ENCODE results near the gene POLRMT. TPM values are rescaled to one million over a fixed set of nuclear protein-coding genes. Genes with fewer than 3 reads are reported as not detected.
A peak's percentile ranks its signal among the peaks of the same experiment; 100 is the strongest.

Gene POLRMT
- 10 to 100 TPM; 42.1 to 52.3 TPM for total RNA-seq

DNA sequence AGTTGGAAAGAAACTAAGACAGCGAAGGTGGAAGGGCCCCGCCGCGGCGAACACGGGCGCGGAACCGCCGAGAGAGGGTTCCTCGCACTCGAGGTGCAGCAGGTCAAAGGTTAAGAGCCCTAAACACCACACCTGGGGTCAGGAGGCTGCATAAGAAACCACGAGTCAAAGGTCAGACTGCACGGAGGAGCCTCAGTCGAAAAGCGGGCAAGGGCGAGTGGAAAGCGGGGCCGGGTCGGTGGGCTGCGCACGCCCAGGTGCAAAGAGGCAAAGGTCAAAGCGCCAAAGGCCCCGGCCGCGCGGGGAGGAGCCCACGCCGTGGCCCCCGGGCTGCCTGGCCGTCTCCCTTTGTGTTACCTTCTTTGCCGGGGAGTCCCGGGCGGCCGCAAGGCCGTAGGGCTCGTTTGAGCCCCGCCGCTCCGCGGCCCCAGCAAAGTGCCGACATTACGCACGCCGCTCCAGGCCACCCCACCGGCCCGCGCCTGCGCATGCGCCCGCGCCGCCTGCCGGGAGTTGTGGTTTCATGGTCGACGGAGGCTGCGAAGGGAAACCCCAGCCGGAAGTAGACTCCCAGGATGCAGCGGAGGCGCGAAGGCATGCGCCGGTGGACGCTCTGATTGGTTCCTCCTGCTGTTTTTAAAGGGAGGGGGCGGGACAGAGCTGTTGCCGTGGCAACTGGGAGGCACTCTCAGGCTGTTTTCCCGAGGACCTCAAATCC is at the start of gene POLRMT:
TSS of gene POLRMT (minus strand) at position 470 of the 718 bp plus-strand sequence. CDS start at position 445, 25 bp downstream.
- H3K27ac Mint-ChIP-seq, result peak within 1 kb of the TSS; percentile 91
- peaks cover 17% of the 10 kb centered on the region for H3K36me3 Mint-ChIP-seq (ENCODE audit: low read depth)
- no peaks in the 10 kb centered on the region for H3K27me3 Mint-ChIP-seq
- POLR2A ChIA-PET, result interaction anchor here (0.6 kb wide), 1 partner anchor 499 kb away, joined by 3 read pairs; no protein-coding TSS in a partner anchor
- CTCF ChIA-PET, result interaction anchor here (0.7 to 1.3 kb wide), 5 partner anchors 9 to 122 kb away, joined by 3 to 5 read pairs (median 4); no protein-coding TSS in a partner anchor
- peak; percentile 98 for DNase-seq
- peaks cover 22% of the 10 kb centered on the region for H3K4me1 Mint-ChIP-seq
- H3K9me3 Mint-ChIP-seq, result no peaks in the 10 kb centered on the region
- H3K4me3 Mint-ChIP-seq, result peak within 1 kb of the TSS; percentile 96

DNA sequence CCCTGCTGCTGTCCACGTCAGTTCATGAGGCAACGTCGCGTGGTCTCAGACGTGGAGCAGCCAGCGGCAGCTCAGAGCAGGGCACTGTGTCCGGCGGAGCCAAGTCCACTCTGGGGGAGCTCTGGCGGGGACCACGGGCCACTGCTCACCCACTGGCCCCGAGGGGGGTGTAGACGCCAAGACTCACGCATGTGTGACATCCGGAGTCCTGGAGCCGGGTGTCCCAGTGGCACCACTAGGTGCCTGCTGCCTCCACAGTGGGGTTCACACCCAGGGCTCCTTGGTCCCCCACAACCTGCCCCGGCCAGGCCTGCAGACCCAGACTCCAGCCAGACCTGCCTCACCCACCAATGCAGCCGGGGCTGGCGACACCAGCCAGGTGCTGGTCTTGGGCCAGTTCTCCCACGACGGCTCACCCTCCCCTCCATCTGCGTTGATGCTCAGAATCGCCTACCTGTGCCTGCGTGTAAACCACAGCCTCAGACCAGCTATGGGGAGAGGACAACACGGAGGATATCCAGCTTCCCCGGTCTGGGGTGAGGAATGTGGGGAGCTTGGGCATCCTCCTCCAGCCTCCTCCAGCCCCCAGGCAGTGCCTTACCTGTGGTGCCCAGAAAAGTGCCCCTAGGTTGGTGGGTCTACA is 49.5 kb upstream of the POLRMT start:
- DNase-seq, result no peak
- Mint-ChIP-seq H3K4me1 (peaks cover 7% of the 10 kb centered on the region), H3K36me3 (ENCODE audit: low read depth) (no peaks in the 10 kb centered on the region), H3K9me3 (no peaks in the 10 kb centered on the region), H3K4me3 (no peak overlapping the region), H3K27ac (no peak overlapping the region), H3K27me3 (no peaks in the 10 kb centered on the region)
- CTCF ChIA-PET, result interaction anchor here (0.6 kb wide), 1 partner anchor 260 kb away, joined by 3 read pairs; no protein-coding TSS in a partner anchor
- POLR2A ChIA-PET, result no interaction called here

DNA sequence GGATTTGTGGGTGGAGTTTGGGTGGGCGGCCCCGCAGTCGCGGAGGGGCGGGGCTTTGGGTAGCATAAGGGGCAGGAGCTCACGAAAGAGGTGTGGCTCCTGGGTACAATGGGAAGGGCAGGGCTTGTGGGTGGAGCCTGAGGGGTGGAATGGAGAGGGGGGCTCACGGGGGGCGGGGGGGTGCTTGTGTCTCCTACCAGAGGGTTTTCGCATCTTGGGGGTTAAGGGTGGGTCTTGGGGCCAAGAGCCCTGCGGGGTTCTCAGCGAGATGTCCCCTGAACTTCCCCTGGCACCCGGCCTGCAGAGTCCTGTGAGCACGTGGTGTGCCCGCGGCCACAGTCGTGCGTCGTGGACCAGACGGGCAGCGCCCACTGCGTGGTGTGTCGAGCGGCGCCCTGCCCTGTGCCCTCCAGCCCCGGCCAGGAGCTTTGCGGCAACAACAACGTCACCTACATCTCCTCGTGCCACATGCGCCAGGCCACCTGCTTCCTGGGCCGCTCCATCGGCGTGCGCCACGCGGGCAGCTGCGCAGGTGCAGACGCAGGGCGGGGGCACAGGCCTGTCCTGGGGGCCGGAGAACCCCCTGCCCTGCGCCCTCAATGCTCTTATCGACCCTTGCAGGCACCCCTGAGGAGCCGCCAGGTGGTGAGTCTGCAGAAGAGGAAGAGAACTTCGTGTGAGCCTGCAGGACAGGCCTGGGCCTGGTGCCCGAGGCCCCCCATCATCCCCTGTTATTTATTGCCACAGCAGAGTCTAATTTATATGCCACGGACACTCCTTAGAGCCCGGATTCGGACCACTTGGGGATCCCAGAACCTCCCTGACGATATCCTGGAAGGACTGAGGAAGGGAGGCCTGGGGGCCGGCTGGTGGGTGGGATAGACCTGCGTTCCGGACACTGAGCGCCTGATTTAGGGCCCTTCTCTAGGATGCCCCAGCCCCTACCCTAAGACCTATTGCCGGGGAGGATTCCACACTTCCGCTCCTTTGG is 48.0 kb upstream of the POLRMT start:
- H3K4me1 Mint-ChIP-seq, result peaks cover 7% of the 10 kb centered on the region
- H3K9me3 Mint-ChIP-seq, result no peaks in the 10 kb centered on the region
- H3K36me3 Mint-ChIP-seq (ENCODE audit: low read depth), result no peaks in the 10 kb centered on the region
- ChIA-PET POLR2A (no interaction called here), CTCF (interaction anchor here (1.0 to 1.7 kb wide), 3 partner anchors 13 to 55 kb away, joined by 3 to 6 read pairs (median 3); no protein-coding TSS in a partner anchor)
- peak; percentile 91 for DNase-seq
- peak overlapping the region; percentile 100 for H3K27ac Mint-ChIP-seq
- peak overlapping the region; percentile 83 for H3K4me3 Mint-ChIP-seq
- peaks cover 4% of the 10 kb centered on the region for H3K27me3 Mint-ChIP-seq

DNA sequence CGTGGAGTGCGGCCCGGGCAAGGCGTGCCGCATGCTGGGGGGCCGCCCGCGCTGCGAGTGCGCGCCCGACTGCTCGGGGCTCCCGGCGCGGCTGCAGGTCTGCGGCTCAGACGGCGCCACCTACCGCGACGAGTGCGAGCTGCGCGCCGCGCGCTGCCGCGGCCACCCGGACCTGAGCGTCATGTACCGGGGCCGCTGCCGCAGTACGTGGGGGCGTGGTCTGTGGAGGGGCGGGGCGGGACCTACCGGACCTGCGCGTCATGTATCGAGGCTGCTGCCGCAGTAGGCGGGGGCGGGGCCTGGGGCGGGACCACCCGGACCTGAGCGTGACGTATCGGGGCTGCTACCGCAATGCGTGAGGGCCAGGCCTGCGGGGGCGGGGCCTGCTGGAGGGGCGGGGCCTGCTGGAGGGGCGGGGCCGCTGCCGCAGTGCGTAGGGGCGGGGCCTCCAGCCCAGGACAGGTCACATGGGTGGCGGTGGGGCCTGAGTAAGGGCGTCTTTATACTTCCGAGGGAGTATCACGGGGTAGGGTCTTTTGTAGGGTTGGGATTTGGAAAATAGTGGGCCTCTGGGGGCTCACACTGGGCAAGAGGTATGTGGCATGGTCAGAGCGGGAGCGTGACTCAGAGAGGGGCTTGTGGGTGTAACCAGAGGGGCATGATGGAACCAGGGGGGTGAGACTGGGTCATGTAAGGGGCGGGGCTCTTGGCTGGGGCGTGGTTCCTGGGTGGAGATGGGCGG is 47.1 kb upstream of the POLRMT start:
- Mint-ChIP-seq H3K36me3 (ENCODE audit: low read depth) (no peaks in the 10 kb centered on the region), H3K27me3 (peaks cover 7% of the 10 kb centered on the region), H3K4me3 (peak overlapping the region; percentile 83), H3K27ac (peak overlapping the region; percentile 100), H3K4me1 (peaks cover 7% of the 10 kb centered on the region), H3K9me3 (no peaks in the 10 kb centered on the region)
- ChIA-PET CTCF (interaction anchor here (0.6 to 1.7 kb wide), 4 partner anchors 14 to 54 kb away, joined by 3 to 6 read pairs (median 3); no protein-coding TSS in a partner anchor), POLR2A (no interaction called here)
- peak; percentile 99 for DNase-seq

DNA sequence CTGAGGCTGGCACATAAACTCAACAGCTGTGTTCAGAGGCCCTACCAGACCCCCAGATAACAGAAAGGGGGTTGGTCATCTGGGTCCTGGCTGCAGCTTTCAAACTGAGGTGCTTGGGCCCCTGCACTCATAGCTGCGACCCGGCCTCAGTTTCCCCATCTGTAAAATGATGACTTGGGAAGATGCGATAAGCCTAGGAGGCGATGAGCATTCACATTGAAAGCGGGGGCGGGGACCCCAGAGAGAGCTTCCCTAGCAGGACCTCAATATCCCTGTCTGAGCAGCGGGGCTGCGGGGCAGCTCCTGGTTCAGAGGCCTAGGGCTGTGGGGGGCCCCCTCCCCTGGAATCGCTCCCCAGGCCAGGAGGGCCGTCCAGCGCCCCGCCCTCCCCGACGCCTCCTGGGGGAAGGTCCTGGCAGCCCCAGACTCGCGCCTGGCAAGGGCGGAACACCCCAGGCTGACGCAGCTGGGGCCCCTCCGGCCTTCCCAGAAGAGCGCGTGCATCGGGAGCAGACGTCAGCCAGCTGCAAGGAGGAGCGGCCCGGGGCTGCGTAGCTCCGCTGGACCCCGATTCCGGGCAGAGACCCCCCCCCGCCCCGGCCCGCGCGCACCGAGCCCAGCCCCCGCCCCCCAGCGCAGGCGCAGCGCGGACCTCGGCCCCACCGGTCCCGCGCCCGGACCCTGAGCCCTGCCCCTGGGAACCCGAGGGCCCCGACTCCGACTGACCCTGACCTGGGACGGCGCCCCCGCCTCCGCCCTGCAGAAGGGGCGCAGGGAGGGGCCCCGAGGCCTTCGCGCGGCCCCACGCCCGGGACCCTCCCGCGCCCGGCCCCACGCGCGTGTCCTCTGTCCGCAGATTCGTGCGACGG is 46.3 kb upstream of the POLRMT start:
- DNase-seq, result peak; percentile 30
- Mint-ChIP-seq H3K4me1 (peaks cover 7% of the 10 kb centered on the region), H3K27ac (peak overlapping the region; percentile 66), H3K27me3 (peaks cover 12% of the 10 kb centered on the region), H3K4me3 (peak overlapping the region; percentile 83), H3K9me3 (no peaks in the 10 kb centered on the region), H3K36me3 (ENCODE audit: low read depth) (no peaks in the 10 kb centered on the region)
- ChIA-PET CTCF (interaction anchor here (1.0 to 1.9 kb wide), 4 partner anchors 10 to 169 kb away, joined by 3 to 7 read pairs (median 4); partner anchors contain the start of gene RNF126), POLR2A (interaction anchor here (0.7 kb wide), 1 partner anchor 14 kb away, joined by 3 read pairs; no protein-coding TSS in a partner anchor)

DNA sequence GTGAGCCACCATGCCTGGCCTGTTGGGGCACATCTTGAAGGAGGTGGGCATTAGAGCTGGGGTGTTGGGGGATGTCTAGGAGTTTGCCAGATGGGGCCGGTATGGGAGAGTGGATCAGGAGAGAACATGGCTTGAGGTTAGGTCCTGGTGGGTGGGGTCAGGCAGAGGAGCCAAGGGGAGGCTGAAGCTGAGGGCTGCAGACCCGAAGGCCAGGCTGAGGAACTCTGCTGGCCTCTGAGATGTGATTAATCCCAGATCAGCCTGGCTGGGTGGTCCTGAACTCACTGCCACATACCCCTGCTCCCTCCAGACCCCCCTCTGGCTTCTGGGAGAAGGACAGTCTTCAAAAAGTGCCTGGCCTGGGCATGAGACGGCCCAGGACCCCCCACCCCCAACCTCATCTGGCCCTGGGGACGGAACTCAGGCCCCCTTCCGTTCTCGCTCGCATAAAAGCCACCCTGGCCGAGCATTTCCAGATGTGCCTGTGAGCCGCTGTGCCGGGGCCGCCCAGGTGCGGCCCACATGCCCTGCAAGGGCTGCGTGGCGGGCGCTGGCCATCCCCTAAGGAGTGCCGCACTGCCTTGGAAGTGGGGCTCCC is 45.6 kb upstream of the POLRMT start:
- Mint-ChIP-seq H3K27me3 (peaks cover 12% of the 10 kb centered on the region), H3K36me3 (ENCODE audit: low read depth) (no peaks in the 10 kb centered on the region), H3K27ac (peak overlapping the region; percentile 63), H3K4me3 (peak overlapping the region; percentile 68), H3K9me3 (no peaks in the 10 kb centered on the region), H3K4me1 (peaks cover 7% of the 10 kb centered on the region)
- no peak for DNase-seq
- ChIA-PET CTCF (interaction anchor here (1.0 to 1.9 kb wide), 3 partner anchors 9 to 168 kb away, joined by 3 to 7 read pairs (median 6); partner anchors contain the start of gene RNF126), POLR2A (interaction anchor here (0.7 kb wide), 1 partner anchor 13 kb away, joined by 3 read pairs; no protein-coding TSS in a partner anchor)

DNA sequence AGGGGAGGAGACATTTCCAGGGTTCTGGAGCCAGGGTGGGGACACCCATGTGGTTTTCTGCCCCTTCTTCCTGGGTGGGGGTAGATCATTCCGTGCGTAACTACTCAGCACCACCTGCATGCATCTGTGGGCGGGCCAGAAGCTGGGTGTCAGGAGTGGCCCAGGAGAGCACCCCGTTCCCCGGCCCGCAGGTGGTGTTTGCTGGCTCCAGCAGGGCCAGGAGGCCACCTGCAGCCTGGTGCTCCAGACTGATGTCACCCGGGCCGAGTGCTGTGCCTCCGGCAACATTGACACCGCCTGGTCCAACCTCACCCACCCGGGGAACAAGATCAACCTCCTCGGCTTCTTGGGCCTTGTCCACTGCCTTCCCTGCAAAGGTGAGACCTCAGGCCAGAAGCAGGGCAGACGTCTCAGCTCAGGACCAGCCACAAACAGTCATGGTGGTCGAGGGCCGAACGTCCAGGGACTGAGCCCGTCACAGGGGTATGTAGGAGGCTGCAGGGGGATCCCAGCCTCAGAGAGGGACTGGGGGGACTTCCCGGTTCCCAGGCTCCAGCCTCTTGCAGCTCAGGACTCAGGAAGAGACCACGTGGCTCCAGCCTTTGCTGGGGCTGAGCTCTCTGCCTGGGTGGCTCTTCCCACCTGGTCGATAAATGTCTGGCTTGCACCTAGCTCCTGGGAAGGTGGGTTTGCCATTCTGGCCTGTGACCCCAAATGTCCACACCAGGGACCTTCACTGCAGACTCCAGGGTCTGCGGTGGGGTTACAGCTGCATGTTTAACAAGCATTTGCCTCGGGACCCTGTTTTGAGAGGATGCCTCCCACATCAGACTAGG is 44.5 kb upstream of the POLRMT start:
- no peak overlapping the region for H3K4me3 Mint-ChIP-seq
- POLR2A ChIA-PET, result no interaction called here
- H3K4me1 Mint-ChIP-seq, result peaks cover 7% of the 10 kb centered on the region

DNA sequence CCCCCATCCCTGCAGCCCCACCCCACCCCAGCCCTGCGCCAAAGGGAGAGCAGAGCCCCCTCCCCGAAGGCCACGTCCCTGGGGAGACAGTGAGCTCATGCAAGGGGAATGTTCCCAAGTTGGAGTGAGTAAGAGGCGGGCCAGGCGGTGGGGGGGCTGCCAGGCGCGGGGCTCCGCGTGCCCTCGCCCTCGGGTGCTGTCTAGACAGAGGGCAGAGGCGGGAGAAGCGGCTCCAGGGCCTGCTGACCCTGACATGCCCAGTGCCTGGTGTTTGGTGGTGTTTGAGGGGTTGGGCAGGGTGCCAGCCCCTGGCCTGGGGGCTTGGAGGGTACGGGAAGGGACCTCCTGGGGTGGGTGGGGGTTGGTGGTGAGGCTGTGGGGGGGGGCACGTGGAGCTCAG is 43.9 kb upstream of the POLRMT start:
- Mint-ChIP-seq H3K27ac (no peak overlapping the region), H3K4me3 (no peak overlapping the region), H3K27me3 (peaks cover 12% of the 10 kb centered on the region), H3K4me1 (peaks cover 7% of the 10 kb centered on the region), H3K9me3 (no peaks in the 10 kb centered on the region), H3K36me3 (ENCODE audit: low read depth) (no peaks in the 10 kb centered on the region)
- DNase-seq, result no peak
- ChIA-PET CTCF (no interaction called here), POLR2A (no interaction called here)

More for the DNA sequence above, 44.5 kb upstream of the POLRMT start:
- no peaks in the 10 kb centered on the region for H3K9me3 Mint-ChIP-seq
- no peak for DNase-seq
- H3K36me3 Mint-ChIP-seq (ENCODE audit: low read depth), result no peaks in the 10 kb centered on the region
- CTCF ChIA-PET, result interaction anchor here (1.8 to 1.9 kb wide), 2 partner anchors 15 to 167 kb away, joined by 6 to 7 read pairs; partner anchors contain the start of gene RNF126
- peaks cover 12% of the 10 kb centered on the region for H3K27me3 Mint-ChIP-seq
- no peak overlapping the region for H3K27ac Mint-ChIP-seq

DNA sequence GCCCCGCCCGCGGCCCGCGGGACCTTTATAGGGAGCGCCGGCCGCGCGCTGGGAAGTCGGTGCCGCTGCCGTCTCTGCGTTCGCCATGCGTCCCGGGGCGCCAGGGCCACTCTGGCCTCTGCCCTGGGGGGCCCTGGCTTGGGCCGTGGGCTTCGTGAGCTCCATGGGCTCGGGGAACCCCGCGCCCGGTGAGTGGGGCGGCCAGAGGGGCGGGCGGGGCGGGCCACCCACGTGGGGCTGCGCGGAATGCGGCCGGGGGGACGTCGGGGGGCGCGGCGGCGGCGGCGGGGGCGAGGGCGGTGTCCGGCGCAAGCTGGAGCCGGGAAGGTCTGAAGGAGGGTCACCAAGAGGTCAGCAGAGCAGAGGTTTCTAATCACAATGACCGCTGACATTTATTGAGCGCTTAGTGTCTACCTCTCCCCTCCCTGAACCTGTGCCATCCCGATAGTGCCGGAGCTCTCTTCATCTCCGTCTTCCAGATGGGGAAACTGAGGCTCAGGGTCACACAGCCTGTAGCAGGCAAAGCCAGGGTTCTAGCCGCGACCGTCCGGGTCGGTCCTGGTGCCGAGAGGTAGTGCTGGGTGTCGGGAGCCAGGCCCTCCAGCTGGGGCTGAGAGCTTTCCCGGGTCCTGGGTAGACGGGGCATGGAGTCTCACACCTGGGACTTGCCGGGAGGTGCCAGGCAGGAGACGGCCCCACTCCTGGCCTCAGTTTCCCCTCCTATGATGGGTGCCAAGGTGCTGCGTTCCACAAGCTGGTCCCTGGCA is 43.2 kb upstream of the POLRMT start, which contains the start of gene FSTL3:
TSS of gene FSTL3 (plus strand) at position 54 of the 767 bp plus-strand sequence. CDS start at position 86, 32 bp downstream.
- Mint-ChIP-seq H3K4me1 (peaks cover 7% of the 10 kb centered on the region), H3K36me3 (ENCODE audit: low read depth) (no peaks in the 10 kb centered on the region), H3K4me3 (no peak within 1 kb of the TSS), H3K27ac (no peak within 1 kb of the TSS), H3K27me3 (peaks cover 12% of the 10 kb centered on the region), H3K9me3 (no peaks in the 10 kb centered on the region)
- DNase-seq, result no peak
- ChIA-PET CTCF (no interaction called here), POLR2A (no interaction called here)

DNA sequence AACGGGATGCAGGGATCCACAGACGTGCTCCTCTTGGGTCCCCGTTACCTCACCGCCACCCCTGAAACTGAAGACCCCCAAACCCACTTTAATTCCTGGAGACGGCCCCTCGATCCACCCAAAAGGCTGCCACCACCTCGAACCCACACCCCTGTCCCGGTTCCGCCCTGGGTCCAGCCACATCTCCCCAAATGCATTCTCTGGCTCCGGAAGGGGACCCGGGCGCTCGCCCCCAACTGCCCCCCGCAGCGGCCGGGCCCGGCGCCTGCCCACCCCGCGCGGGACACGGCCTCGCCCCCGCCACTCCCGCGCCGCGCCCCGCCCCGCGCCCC is 42.6 kb upstream of the POLRMT start:
- no peak overlapping the region for H3K27ac Mint-ChIP-seq
- no peaks in the 10 kb centered on the region for H3K9me3 Mint-ChIP-seq
- H3K36me3 Mint-ChIP-seq (ENCODE audit: low read depth), result no peaks in the 10 kb centered on the region
- H3K4me3 Mint-ChIP-seq, result no peak overlapping the region
- ChIA-PET CTCF (no interaction called here), POLR2A (no interaction called here)
- H3K27me3 Mint-ChIP-seq, result peaks cover 12% of the 10 kb centered on the region
- peaks cover 7% of the 10 kb centered on the region for H3K4me1 Mint-ChIP-seq
- DNase-seq, result no peak
